ENCODE measurements around the gene NPBWR2. TPM values are rescaled to one million over a fixed set of nuclear protein-coding genes. Genes with fewer than 3 reads are reported as not detected.

The NPBWR2 gene
- total RNA-seq, 1 donor from 2014 or later: not detected

DNA sequence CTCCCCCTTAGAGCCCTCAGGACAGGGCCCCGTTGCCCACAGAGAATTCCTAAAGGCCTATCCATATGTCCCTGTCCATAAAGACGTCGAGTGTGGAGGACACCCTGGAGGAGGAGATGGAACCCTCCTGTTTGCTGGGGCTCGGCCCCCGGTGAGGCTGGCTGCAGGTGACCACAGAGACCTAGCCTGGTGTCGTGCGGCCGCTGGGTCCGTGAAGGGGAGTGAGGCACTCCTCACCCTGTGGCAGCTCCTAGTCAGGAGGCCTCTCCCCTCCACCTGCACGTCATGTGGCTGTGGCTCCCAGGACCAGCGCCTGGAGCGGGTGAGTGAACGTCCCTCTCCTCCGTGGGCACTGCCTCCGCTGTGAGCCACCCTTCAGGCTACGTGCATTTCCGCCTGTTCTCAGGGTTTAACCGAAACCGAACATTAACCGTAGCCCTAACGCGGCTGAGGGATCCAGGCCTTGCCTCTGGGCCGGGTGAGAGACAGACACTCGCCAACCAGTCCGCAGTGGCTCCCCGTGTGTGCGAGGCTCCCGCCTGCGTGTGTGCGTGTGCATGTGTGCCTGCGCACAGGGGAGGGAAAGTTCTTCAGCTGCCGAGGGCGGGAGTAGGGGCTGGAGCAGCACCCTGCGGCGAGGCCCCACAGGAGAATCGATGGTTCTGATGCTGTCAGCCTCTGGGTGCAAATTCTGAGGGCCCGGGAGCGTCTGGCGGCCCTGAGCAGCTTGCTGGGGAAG is 50.3 kb downstream of the NPBWR2 start:
- DNase-seq (ENCODE audit: low spot score): no peak

DNA sequence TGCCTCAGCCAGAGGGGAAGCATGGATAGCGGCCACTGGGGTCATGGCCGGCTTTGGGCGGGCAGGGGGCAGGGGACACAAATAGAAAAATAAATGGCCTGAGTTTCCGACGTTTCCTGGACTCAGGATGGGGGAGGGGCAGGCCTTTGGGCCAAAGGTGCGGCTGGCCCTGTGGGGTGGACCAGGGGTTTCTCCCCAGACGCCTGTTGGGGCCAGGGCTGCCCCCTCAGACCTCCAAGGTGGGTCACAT is 50.8 kb downstream of the NPBWR2 start:
- DNase-seq (ENCODE audit: low spot score): no peak

DNA sequence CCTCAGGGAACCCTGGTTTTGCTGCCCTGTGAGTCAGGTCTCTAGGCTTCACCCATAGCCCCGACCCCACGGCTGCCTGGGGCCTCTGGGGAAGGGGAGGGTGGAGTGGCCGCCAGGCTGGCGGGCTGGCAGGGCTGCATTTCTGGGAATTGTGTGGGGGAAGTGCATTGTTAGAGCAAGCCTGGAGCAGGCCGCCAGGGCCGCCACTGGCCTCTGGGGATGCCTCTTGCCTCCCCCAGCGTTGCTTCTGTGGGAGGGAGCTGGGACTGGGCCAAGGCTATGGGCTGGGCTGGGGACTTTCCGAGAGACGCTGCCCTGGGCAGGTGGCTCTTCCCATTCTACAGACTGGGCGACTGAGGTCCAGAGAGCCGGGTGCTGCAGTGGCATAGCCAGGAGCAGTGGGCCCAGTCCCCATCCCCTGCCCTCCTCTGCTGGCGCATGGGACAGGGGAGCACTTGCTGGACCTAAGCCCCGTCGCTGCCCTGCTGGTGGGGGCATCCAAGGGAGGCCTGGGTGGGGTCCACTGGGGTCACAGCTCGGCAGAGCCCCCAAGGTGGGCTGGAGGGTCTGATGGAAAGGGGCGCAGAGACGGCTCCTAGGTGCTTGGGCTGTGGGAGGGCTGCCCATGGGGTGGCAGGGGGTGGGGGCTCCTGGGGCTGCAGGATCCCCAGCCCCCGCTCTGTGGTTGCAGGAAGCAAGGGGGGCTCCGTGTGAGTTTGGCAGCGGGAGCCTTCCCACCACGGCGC is 51.3 kb downstream of the NPBWR2 start:
- no peak for DNase-seq (ENCODE audit: low spot score)

DNA sequence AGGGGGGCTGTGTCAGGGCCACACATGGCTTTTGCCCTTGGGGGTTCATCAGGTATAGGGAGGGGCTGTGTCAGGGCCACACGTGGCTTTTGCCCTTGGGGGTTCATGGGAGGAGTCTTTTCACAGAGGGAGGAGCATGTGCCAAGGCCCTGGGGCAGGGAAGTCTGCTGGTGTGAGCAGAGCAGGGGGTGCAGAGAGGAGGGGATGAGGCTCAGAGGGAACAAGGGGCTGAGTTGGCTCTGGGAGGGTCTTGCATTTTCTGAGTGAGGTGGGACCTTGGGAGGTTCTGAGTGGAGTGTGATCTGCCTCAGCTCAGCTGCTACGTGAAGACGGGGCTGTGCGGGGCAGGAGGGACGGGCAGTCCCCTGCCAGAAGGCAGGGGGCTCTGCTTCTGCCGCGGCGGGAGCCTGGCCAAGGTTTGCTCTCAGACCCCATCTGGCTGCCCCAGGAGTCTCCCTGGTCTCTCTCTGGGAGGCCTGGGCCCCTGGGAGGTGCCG is 51.9 kb downstream of the NPBWR2 start:
- DNase-seq (ENCODE audit: low spot score): no peak

DNA sequence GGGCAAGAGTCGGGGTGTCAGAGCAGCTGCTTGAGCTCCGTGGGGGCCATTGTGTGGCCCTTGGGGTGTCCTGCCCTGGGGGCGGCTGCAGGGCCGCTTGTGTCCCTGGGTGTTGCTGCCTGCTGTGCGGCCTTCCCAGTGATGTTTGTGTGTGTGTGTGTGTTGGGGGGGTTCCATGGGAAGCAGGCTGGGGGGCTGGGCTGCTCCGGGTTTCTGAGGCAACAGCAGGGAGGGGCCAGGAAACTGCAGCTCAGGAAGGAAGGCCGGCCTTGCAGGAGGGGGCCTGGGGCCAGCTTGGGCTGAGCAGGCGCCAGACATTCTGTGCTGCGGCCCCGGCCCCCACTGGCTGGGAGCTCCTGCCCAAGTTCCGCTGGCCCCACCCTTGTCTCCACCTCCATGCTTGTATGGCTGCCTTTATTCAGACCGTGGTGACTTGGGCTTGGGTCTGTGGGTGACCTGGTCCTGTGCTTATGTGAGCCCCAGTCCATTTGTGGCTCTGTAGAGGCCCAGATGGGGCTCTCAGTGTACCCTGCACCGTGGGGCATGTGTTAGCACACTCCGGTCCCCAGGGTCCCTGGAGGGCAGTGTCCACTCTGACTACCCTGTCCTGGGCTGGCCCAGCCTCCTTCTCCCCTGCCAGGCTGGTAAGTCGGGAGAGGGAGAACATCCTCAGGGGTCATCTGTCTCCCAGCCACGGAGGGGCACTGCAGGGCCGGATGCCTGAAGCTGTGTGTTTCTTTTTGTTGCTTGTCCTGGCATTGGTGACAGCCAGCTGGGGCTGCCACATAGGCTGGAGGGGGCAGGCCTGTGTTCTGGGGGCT is 53.3 kb downstream of the NPBWR2 start:
- no peak for DNase-seq (ENCODE audit: low spot score)

Other genes starting within 250 kb of the NPBWR2 start
- gene ABHD16B, start 246.1 kb downstream of the NPBWR2 start, total RNA-seq: not detected
- 85.4 TPM for gene TPD52L2, start 242.3 kb downstream of the NPBWR2 start, total RNA-seq
- gene DNAJC5, start 212.4 kb downstream of the NPBWR2 start, total RNA-seq: 52.4 TPM
- 47.6 TPM for gene UCKL1, start 151.1 kb downstream of the NPBWR2 start, total RNA-seq
- 31.2 TPM for gene ZNF512B, start 137.6 kb downstream of the NPBWR2 start, total RNA-seq
- 17.4 TPM for gene SAMD10, start 127.9 kb downstream of the NPBWR2 start, total RNA-seq
- gene PRPF6, start 126.4 kb downstream of the NPBWR2 start, total RNA-seq: 75.0 TPM
- gene C20orf204, start 71.4 kb downstream of the NPBWR2 start, total RNA-seq: 1.9 TPM
- 28.1 TPM for gene SOX18, start 57.9 kb downstream of the NPBWR2 start, total RNA-seq
- gene TCEA2, start 44.4 kb downstream of the NPBWR2 start, total RNA-seq: 43.6 TPM
- 10.3 TPM for gene RGS19, start 28.0 kb downstream of the NPBWR2 start, total RNA-seq
- gene OPRL1, start 27.5 kb downstream of the NPBWR2 start, total RNA-seq: 0.42 TPM
- not detected for gene LKAAEAR1, start 23.2 kb downstream of the NPBWR2 start, total RNA-seq
- 0.18 TPM for gene MYT1, start 56.9 kb upstream of the NPBWR2 start, total RNA-seq
- gene PCMTD2, start 148.2 kb upstream of the NPBWR2 start, total RNA-seq: 58.2 TPM